Activated CD4-positive, CD25-positive, alpha-beta regulatory T cell (primary cell): ENCODE data around the gene GFRA4.

Experiments used
- DNase-seq, 4 experiments: peaks; one replicate each; lab custom pipeline; 2025; lab: John Stamatoyannopoulos, UW

Gene GFRA4

GRCh38 chr20:3694864-3695263 lies 31.7 kb upstream of the GFRA4 start:
- no peak for DNase-seq

GRCh38 chr20:3693376-3693775 lies 30.2 kb upstream of the GFRA4 start:
- no peak for DNase-seq

GRCh38 chr20:3692706-3693294 lies 29.6 kb upstream of the GFRA4 start:
- no peak for DNase-seq

- no peak for DNase-seq
These were observed 28.7 kb upstream of the GFRA4 start for GRCh38 chr20:3691897-3692296.

- DNase-seq, result no peak
These were observed 28.1 kb upstream of the GFRA4 start for GRCh38 chr20:3691306-3691705.

GRCh38 chr20:3690413-3690812 lies 27.2 kb upstream of the GFRA4 start:
- DNase-seq, result no peak

- DNase-seq, result no peak
These were observed 26.8 kb upstream of the GFRA4 start for GRCh38 chr20:3689978-3690377.

- DNase-seq, result no peak
These were observed 24.5 kb upstream of the GFRA4 start for GRCh38 chr20:3687655-3688054.

GRCh38 chr20:3686867-3687321 lies 23.7 kb upstream of the GFRA4 start:
- DNase-seq, result no peak

- DNase-seq, result no peak
These were observed 23.2 kb upstream of the GFRA4 start for GRCh38 chr20:3686421-3686820.

- DNase-seq, result no peak
These were observed 22.1 kb upstream of the GFRA4 start for GRCh38 chr20:3685341-3685740.

- DNase-seq, result no peak
These were observed 19.0 kb upstream of the GFRA4 start, which contains the start of gene ADAM33 for GRCh38 chr20:3681931-3682781. Gene ADAM33 (minus strand): TSS chr20:3682010. CDS start chr20:3682004, 6 bp downstream.

GRCh38 chr20:3681352-3681930 lies 18.2 kb upstream of the GFRA4 start:
- no peak for DNase-seq

- no peak for DNase-seq
These were observed 17.6 kb upstream of the GFRA4 start for GRCh38 chr20:3680701-3681351.

GRCh38 chr20:3679749-3680700 lies 16.8 kb upstream of the GFRA4 start:
- DNase-seq, result no peak

- no peak for DNase-seq
These were observed 15.9 kb upstream of the GFRA4 start for GRCh38 chr20:3678856-3679720.

- DNase-seq, result no peak
These were observed 15.0 kb upstream of the GFRA4 start for GRCh38 chr20:3678198-3678597.

- DNase-seq, result no peak
These were observed 14.5 kb upstream of the GFRA4 start for GRCh38 chr20:3677733-3678132.

- DNase-seq, result no peak
These were observed 12.0 kb upstream of the GFRA4 start for GRCh38 chr20:3674995-3675900.
